Measurements from ENCODE around the gene RBM3.

RBM3 gene

GRCh38 chrX:48578661-48579128 is 4.4 kb downstream of the RBM3 start:
- DNase-seq = no peak

DNA sequence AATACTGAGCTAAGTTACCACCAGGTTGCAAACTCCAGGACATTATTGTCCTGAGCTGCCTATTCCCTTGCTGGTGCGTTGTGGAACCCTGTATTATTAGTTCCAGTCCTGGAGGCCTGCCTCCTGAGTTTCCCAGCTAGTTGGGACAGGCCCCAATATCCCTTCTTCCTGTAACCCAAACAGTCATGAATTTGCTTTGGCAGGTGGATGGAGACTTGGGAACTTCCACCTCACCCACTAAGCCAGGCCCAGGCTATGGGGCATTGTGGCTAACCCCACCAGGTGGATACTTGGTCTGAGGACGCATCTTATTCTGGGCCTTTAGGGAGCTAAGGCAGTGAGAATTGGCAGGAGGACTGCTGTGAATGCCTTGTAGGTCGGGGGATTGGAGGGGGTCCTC is 5.0 kb downstream of the RBM3 start:
- DNase-seq = no peak

DNA sequence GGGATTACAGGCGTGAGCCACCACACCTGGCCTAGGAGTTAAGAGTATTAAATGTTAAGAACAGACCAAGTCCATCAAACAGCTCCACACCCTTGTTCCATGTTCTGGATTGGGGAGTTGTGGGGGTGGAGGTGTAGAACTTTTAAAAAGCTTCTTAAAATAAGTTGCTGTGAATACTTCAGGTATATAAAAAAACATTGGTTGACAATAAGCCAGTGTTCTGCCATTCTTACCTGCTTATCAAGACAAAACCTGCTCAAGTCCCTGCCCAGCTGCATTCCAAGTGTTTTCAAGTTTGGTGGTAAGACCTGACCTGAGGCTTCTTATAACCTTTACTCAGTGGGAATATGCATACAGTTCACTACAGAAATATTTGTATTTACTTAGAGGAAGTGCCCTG is 6.4 kb downstream of the RBM3 start:
- no peak for DNase-seq

DNA sequence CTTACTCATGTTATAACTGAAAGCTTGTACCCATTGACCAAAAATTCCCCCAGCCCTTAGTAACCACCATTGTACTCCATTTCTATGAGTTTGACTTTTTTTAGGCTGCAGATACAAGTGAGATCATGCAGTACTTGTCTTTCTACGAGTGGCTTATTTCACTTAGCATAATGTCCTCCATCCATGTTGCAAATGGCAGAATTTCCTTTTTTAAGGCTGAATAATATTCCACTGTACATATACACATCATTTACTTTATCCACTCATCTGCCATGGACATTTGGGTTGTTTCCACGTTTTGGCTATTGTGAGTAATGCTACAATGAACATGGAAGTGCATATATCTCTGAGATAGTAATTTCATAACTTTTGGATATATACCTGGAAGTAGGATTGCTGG is 10.4 kb downstream of the RBM3 start:
- no peak for DNase-seq

GRCh38 chrX:48589482-48590162 is 15.3 kb downstream of the RBM3 start:
- DNase-seq = no peak

DNA sequence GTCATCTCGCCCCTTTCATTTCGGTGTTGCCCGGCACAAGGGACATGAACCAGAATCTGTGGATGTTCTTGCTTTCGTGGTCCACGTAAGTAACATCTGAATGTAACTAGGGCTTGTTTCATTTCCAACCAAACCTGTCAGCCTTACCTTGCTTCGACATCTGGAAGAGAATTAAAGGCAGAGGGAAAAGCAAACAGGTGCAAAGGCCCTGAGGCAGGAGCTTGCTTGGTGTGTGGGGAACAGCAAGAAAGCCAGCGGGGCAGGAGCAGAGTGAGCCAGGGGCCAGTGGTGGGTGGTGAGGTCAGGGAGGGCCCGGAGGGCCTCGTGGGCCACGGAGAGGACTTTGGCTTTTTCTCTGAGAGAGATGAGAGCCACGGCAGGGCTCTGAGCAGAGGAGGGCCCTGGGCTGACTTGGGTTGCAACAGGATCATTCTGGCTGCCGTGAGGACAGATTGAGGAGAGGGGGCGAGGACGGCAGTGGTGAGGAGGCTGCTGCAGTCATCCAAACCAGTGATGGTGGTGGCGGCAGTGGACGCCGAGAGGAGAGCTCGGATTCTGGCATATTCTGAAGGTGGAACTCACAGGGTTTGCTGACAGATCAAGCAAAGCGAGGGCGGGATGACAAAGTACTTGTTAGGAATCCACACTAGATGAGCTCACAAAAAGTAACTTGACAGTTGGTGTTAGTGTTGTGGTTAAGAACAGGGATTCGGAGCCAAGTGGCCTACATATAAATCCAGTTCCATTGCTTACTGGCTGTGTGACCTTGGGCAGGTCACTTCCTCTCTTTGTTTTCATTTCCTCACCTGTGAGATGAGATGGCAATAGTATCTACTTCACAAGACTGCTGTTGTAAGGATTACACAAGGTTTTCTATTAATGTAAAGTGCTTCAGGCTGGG is 16.2 kb downstream of the RBM3 start:
- DNase-seq = no peak

GRCh38 chrX:48591255-48591791 is 17.0 kb downstream of the RBM3 start:
- no peak for DNase-seq

DNA sequence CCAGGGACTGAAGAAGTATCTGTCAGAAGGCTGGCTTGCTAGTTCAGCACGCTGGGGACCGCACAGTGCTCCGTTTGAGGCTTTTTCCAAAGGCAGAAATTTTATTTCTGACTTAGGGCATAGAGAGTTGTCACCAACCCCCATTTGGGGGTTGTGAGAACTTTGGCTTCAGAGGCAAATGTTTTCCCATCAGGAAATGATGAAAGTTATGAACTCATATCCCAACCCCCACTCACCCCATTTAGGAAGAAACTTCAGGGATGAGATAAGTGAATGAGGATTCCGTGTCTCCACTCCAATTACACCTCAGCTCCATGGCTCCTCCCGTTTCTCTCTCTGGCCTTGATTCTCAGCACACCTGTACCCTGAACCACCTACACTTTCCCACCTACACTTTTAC is 18.7 kb downstream of the RBM3 start:
- DNase-seq = no peak

GRCh38 chrX:48595929-48596328 is 21.6 kb downstream of the RBM3 start:
- no peak for DNase-seq

DNA sequence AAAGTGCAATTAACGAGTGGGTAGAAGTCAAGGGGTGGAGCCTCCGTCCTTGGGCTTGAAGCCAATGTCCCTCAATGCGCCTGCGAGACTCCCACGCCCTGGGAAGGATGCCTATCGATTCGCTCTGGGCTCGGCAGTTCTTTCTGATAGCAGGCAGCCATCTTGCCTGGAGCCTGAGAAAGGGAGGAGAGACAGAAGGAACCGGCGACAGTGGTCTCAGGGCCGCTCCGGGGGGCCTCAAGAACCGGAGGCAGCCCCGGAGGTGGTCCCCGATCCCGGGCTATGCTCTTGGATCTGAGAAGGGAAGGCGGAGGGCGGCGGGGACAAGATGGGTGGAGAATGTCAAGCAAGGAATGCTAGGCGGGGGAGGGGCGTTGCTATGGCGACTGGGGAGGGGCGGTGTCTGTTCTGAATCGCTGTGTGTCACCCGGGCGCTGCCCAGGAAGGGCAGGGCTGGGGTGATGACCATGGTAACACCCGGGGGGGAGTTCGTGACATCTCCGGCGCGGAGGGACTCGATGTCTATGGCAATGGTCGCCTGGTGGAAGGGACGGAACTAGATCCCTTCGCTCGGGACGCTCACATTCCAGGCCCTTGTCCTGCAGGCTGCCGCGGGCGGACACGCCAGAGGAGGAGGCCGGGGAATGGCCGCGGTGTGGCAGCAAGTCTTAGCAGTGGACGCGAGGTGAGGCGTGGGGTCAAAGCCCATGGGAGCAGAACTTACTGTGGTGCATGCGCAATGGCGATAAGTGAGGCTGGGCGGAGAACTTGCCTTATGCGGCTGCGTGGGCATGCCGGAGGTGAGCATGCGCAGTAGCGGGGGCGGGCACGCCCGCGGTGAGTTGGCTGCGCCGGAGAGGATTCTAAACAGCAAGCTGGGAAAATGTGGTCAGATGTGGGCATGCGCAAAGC is 23.3 kb downstream of the RBM3 start, which contains the start of gene WDR13:
Gene WDR13 (plus strand): TSS at position 140 of the 912 bp plus-strand sequence. CDS start 505 bp downstream, at position 645.
- DNase-seq = peak; percentile 93

GRCh38 chrX:48598614-48599013 is 24.3 kb downstream of the RBM3 start:
- no peak for DNase-seq

DNA sequence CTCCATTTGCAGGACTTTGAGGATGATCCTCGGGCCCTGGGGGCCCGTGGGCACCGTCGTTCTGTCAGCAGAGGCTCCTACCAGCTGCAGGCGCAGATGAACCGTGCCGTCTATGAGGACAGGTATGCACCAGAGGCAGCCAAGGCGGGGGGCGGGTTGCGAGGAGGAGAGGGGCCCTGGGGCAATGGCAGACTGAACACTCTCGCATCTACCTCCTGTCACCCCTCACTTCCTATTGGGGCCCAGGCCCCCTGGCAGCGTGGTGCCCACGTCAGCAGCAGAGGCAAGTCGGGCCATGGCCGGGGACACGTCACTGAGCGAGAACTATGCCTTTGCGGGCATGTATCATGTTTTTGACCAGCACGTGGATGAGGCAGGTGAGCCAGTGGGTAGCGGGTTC is 25.1 kb downstream of the RBM3 start:
- no peak for DNase-seq

- no peak for DNase-seq
Observed at GRCh38 chrX:48600226-48600625, 25.9 kb downstream of the RBM3 start.

GRCh38 chrX:48601741-48602394 is 27.6 kb downstream of the RBM3 start:
- DNase-seq = no peak

DNA sequence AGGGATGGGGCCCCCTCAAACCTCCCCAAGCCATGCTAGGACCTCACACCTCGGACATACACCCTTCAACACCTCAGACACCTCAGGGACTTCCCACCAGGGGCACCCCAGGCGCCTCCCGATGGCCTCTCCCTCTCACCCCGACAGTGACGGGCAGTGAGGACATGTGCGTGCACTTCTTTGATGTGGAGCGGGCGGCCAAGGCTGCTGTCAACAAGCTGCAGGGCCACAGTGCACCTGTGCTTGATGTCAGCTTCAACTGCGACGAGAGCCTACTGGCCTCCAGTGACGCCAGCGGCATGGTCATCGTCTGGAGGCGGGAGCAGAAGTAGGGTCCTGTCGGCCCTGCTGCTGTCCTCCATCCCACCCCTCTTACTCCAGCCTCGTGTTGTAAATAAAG is 30.4 kb downstream of the RBM3 start:
- DNase-seq = no peak

DNA sequence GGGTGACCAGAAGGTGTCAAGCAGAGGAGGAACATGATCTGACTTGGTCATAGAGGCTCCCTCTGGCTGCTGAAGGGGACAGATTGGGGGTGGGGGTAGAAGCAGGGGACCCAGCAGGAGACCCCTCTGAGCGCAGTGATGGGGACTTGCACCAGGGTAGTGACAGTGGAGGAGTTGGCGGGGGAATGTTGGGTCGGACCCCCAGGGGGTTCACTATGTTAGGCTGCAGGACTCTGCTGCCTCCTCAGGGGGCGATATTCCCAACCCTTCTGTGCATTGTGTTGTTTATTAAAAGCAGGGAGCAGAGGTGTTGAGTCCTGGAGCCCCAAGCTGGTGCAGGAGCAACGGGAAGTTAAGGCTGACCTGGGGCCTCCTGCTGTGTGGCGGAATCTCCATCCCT is 31.8 kb downstream of the RBM3 start:
- DNase-seq = no peak

DNA sequence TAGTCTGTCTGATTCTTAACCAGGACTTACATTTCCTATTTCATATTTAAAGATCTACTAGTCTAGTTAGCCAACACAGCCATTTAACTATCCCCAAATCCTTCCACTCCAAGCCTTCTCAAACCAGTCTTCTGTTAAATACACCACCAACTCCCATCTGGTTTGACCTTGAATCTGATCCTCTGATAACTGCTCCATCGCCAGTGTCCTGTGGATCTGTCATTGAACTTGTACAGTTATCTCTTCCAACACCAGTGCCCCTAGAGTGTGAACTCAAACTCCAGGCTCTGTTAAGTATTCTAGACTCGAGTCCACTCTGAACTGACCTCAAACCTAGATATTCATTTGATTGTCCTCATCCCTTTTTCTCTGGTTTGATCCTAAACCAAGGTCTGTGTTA is 37.4 kb downstream of the RBM3 start:
- DNase-seq = no peak

DNA sequence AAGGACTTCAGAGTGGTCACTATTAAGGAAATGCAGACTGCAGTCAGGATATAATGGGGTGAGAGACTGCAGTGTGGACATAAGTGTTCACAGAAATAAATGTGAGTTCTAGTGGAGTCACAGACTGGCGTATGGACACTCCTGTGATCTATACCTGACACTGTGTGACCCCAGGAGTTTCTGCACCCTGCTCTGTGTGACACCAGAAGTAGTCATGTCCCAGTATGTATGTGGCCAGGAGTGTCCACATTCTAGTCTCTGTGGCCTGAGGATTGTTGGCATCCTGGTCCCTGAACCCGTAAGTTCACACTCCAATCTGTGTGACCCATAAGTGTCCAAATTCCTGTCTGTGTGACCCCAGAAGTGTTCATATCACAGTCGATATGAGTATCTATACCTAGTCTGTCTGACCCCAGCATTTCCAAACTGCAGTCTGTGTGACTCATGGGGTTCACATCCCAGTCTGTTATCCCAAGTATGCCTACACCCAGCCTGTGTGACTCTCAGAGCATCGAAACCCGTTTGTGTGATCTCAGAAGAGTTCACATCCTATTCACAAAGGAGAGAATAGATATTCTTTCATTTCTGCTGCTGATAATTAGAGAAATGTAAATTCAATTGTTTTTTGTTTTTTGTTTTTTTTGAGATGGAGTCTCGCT is 39.3 kb downstream of the RBM3 start:
- no peak for DNase-seq

DNA sequence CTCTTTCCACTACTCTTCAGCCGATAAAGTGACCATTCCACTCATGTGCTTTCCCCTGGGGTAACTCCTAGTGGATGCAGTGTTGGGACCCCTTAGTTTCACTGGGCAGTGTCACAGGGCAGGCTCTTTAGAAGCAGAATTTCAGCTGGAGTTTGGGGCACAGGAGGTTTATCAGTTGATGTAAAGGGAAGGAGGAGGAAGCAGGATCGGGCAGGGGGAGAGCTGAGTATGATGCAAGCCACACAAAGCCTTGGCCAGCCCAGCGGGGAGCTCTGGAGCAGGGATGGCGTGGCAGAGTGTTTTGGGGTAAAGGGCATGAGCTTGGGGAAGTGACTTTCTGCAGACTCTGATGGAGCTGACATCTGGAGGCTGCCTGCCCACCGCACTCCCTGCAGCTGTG is 42.3 kb downstream of the RBM3 start:
- DNase-seq = no peak

DNA sequence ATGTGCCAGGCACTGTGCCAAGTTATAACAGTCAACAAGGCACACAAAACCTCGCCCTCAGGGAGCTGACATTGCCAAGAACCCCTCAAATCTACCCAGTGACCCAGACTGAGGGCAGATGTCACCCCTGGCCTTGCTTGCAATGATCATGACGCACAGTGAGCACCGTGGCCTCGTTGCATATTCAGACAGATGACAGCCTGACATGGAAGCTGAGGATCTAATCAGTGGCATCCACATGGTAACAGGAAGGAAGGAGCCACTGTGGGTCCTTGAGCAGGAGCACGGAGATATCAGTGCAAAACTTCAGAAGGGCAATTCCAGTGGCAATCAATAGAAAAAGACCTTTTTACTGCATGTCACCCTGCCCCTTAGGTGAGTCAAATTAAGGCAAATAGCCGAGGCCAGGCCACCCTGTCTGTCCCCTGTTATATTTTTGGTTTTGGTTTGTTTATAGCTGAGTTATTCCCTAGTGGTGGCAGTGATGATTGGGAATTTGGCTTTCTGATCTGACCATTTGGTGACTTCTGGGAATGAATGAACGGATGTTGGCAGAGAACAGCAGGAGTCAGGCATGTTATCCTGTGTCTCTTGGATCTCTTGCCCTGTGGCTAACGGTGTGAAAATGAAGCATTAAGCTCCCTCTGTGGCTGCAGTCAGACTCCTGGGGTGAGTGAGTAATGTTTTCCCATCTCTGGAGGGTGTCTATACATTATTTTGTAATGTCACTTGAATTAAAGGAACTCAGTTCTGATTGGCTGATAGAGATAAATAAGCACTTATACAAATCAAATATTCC is 43.5 kb downstream of the RBM3 start:
- DNase-seq = peak; percentile 23
